HG03196 (cell line): ENCODE results near the gene CANT1.

Experiments
- ATAC-seq: cut with Tn5 transposase; IDR thresholded peaks from one replicate; pipeline ENCODE4 v1.9.1; 2021; ENCODE audit not compliant: unreplicated experiment

The CANT1 gene

DNA sequence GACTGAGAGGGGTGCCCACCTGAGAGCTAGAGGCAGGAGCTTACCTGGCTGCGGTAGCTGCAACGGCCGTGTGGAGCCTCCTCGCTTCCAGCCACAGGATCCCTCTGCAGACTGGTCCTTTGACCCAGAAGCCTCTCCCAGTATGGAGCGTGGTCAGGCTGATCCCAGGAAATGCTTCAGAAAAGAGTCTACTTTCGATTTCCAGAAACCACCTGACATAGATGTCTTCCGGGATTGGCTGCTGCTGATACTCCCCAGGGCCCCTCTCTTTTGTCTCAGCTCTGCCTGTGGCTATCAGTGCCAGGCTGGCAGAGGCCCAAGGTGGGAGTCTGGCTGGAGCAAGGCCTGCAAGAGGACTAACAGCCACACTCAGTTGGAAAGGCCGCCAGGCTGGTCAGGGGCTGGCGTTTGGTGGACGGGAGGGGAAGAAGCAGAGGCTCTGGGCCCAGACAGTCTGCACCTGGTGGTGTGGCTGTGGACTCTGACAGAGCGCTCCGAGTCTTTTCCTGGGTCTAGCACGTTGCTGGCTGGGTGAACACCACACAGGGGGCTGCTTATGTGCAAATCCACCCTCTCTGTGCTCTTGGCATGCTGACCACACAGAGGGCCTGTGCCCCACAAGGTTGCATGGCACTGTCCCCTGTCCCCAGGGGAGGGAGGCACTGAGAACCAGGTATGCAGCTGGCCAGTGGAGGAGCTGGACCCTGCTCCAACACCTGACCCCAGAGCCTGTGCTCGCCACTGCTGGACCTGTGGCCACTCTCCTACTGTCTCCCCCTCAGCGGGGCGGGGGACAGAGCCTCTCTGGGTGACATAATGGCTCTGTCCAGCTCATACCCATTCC, 29.6 kb downstream of the CANT1 start, which contains the start of gene LGALS3BP:
LGALS3BP (minus strand) TSS at position 144 of the 844 bp plus-strand sequence. CDS start 2,732 bp downstream, outside the sequence.
- no peak for ATAC-seq

DNA sequence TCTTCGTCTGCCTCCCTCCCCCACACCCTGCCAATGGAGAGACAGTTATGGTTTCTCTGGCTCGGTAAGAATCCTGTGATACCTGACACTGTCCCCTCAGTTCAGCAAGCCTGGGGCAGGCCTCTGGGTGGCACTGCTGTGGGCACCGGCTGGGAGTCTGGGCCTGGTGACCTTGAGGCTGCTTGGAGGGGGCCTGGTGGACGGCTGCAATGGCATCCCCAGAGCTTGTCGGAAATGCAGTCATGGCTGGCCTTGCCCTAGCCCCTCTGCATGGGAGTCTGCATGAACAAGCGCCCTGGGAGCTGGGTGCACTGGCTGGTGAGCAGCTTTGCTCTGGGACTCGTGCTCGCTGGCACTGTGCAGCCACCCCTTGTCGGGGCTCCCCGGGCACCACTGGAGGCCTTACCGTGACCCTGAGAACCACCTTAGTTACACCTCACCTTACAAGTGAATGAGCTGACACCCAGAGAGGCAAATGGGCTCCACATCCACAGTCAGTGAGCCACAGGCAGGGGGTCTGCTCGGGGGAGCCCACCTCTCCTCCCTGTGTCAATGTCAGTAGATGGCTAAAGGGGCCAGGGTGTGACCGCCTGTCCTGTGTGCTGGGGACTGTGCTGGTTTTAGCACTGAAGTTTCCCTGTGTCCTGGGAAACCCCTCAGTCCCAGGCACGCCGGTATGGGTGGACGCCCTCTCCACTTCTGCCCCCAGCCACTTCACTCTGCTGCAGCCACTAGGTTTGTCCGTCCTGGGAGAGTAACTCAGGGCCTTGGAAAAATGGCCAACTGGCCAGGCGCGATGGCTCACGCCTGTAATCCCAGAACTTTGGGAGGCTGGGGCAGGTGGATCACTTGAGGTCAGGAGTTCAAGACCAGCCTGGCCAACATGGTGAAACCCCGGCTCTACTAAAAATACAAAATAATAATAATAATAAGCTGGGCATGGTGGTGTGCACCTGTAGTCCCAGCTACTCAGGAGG, 31.3 kb downstream of the CANT1 start:
- no peak for ATAC-seq

DNA sequence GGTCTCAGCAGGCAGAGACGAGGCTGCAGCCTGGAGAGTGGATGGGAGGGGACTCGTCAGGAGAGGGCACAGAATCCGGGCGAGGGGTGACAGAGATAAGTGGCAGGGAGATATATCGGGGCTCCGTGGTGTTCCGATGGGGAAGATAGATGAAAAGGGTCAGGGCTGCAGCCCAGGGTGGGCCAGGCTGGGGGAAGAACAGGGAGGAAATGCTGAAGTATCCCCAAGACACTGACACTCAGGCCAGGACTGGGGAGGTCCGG, 32.0 kb downstream of the CANT1 start:
- ATAC-seq: no peak

DNA sequence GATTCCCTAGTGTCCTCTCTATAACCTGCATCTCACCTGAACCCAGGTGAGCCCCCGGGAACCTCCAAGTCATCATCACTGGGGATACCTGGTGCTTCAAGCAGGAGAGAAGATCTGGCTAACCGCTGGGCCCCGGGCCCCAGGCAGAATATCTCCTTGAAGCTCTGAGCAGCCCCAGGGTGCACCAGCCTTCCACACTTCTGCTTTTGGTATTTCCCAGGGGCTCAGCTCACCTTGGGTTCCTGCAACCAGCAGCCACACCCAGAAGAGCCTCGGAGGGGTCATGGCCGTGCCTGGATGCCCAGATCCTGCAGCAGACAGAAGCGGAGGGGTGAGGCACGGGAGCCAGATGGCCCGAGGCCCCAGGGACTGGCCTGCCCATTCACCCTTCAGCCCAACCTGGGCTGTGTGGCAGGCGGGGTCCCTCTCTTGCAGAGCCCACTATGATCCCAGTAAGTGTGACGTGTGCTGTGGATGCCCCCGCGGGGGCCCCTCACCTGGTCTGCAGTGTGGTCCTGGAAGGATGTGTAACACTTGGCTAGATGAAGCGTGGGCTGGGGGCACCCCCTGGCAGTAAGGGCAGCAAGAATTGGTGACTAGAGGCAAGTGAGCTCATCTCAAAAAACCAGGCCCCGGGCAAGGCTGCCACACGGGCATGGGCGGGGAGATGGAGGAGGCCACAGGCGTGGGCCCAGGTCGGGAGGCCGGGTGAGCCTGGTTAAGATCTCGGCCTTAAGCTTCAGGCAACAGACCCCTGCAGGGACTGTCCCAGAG, 32.5 kb downstream of the CANT1 start:
- ATAC-seq: no peak

DNA sequence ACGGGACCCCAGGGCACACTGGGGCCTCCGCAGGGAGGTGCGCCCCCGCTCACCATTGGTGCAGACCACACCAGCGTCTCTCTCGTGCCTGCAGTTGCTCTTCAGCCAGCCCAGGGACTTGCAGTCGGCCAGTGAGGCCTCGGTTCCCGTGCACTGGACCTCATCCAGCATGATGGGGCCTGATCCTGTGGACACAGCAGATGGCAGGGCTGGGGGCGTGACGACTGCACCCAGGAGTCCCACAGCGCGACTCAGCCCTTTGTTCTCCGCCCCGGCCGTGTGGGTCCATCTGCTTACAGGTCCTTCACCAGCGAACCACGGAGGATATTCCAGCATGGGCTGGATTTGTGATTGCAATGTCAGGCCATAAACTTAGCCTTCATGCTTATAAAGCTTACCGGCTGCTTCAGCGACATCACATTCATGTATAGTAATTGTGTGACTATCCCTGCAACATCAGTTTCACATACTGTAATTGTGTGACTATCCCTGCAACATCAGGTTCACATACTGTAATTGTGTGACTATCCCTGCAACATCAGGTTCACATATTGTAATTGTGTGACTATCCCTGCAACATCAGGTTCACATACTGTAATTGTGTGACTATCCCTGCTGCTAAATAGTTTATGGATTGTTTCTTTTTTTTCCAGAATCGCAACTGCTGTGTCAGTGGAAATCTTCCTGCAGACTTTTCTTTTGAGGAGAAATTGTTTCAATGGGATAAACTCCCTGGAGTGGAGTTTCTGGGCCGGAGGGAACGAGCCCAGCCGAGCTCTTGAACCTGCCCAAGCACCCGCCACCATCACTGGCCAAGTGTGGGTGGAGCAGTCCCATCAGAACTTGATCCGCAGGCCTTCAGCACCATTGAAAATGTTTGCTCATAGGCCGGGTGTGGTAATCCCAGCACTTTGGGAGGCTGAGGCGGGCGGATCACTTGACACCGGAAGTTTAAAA, 34.7 kb downstream of the CANT1 start:
- ATAC-seq: no peak

DNA sequence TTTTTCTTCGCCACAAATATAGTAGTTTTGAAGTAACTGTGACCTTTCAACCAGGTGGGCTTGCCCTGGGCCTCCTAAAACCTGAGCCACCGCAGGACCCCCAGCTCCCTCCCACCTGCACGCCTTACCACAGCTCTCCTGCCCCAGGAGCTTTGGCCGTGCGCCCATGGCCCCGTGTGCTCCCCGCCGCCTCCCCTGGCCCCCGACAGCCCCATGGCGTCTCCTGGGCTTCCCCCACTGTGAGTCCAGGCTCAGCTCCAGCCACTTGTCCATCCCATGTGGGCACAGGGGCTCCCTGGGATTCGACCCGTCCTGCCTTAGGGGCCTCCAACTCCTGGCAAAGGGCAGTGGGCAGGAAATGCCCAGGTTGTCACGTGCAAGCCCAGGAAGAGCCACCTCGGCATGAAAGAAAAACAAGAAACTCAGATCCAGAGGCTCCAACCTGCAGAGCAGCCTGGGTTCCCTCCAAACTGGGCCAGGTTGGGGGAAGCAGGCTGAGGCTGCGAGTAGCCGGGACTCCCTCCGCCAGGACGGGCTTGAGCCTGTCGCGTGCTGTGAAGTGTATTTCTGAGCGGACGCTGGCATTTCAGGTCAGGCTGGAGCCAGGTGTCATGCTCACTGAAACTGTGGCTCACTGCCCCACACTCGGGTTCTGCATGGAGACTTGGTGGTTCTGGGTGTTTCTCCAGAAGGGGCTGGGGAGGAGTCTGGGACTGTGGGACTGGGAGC, 35.6 kb downstream of the CANT1 start:
- ATAC-seq: no peak

DNA sequence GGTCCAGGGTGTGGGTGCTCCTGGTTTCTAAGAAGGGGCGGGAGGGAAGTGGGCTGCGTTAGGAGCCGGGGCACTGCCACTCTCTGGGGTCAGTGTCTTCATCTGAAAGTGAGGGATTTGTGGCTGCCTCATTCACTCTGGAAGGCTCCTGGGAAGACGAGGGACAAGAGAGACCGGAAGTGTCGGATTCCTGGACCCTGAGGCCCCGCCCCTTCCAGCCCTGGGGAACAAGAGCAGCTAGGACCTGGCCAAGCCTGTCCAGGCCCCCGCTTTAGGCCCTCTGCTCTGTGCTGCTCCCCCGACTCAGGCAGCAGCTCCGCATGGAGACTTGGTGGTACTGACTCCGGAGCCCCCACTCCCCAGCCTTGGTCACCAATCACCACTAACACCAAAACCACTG, 36.4 kb downstream of the CANT1 start:
- ATAC-seq: no peak

DNA sequence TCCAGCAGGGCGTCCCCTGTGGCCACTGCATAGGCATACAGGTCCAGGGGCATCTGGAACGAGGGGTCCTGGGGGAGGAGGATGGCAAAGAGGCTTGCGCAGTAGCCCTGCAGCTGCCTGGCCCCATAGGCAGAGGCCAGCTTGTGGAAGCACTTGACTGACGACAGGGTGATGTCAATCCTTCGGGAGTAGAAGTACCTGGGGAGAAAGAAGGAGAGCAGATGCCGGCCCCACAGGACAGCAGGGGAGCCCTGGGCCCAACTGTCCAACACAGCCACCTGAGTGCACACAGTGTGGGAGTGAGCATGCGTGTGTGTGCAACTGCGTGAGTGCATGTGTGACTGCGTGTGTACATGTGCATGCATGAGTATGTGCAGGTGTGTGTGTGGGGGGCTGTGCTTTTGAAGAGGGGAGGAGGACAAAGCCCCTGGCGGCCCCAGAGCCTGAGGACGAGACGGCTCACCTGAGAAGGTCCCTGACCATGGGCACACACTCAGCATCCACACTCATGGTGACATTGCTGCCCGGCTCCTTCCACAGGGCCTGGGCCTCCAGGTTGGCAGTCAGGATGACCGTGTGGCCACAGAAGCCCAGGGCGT, 37.0 kb downstream of the CANT1 start:
- ATAC-seq: no peak

DNA sequence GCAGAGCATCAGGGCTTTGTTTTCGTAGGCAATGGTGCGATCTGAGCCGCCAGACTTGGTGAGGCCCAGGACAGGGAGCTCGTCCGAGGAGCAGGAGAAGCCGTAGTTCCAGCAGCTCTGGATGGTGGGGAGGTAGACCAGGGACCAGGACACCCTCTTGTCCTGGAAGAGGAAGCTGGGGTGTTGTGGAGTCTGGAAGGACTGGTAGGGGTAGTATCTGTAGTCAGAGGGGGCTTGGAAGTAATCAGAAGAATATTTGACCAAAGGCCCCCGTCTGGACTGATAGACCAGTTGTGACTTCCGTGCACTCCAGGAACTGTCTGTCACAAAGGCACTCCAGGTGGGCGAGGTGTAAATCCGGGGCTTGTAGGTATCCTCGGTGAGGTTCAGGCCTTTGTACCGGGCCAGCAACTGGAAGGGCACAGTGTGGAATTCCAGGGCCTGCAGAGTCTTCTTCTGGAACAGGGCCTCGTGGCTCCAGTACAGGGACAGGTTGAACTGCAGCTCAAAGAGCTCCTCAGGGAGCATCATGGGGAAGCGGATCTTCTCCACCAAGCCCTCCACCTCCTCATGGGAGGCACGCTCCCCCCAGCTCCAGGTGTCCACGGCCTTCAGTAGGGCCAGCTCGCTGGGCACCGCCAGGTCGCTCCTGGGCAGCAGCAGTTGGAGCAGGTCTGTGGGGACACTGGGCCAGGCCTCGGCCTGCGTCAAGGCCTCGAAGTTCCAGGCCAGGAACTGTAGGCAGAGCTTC, 37.6 kb downstream of the CANT1 start:
- ATAC-seq: no peak

DNA sequence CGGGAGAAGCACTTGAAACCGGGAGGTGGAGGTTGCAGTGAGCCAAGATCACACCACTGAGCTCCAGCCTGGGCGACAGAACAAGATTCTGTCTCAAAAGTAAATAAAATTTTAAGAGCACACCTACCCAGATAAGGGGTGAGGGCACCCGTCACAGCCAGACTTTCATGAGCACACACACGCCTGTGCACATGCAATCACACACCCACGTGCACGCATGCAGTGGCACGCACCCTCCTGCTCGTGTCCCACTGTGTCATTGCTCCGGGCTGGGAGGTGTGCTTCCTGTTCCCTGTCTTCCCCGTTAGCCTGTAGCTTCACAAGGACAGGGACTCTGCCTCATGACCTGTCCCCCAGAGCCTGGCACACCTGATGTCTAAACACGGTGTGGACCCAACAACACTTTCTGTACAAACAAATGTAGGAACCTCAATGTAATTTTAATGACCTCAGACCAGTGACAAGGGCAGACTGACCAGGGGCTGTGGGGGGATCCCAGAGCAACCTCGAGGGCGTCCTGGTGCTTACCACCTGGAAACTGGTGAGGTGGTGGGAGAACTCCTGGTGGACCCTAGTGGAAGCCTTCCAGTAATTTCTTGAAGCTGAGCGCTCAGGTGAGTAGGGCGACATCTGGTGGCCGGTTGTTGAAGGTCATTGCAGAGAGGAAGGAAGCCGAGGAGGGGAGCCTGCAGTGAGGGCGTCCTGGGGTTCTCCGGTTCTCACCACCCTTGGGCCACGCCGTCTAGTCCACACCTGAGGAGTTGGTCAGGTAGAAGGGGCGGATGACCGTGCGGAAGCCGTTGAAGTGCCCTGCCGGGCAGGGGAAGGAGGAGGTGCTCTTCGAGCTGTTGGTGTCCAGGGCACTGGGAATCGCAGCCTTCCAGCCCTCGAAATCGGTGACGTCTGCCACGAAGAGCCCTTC, 38.5 kb downstream of the CANT1 start:
- no peak for ATAC-seq

DNA sequence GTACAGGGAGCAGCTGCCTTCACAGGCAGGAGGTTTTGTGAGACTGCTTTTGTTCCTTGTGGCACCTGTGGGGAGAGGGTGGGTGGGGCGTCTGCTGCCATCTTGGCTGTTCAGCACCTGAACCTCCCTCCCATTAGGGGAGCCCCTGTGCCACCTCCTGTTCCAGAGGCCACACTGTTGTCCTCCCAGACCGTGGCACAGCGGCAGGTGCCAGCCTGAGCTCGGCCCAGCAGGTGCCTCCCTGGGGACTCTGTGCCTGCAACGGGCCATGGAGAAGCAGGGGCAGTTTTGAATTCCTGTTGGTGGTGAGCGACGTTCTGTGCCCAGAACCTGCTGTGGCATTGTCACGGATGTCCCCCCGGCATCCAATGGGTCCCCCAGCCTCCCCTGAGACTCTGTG, 39.7 kb downstream of the CANT1 start:
- ATAC-seq: no peak

DNA sequence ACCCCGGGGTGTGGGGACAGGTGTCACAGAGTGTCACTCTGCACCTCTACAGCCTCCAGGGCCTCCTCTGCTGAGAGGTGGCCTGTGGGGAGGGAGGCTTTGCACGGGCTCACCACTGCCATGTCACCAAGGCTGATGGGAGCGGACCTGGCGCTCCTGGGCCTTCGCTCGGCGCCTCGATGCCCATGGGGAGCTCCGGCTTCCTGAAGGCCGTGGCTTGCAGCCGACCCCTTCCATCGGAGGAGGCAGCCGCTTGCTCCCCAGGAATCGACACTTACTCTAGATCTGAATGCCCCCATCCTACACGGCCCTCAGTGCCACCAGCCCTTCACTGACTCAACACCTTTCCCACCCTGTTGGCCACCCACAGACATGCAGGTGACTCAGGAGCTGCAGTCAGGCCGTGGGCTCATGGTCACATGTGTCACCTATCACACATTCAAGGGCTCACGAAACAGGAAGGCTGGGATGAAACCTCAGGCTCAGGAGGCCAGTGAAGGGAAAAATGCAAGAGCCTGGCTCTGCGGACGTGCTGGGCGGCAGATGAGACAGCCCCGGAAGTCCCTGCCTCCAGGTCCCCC, 41.7 kb downstream of the CANT1 start:
- ATAC-seq: no peak

DNA sequence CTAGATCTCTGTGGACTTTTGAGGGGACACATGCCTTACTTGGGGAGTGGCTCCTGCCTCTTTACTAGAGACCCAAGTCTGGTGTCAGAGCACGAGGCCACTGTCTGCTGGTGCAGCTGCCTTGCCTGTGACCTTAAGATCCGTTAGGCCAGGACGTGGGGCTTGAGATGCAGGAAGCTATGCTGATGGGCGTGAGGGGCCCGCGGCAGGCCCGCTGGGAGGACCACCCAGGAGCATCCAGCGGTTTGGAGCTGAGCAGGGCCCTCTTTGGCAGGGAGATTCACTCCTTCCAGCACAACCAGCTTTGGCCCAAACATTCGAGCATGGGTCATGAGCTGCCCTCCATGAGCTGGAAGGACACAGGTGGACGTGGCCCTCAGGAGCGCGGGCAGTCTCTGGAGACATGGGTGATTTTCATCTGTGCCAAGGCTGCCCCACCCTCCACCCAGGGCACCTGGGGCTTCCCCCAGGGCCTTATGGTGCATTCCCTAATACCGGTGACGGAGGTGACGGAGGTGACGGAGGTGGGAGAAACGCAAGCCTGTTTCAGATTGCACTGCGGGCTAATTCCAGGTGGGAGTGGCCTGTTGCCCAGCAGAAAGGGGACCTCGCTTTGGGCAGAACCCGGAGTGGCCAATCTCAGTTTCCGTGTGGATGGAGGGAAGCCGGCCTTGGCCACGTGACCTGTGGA, 42.5 kb downstream of the CANT1 start:
- no peak for ATAC-seq

DNA sequence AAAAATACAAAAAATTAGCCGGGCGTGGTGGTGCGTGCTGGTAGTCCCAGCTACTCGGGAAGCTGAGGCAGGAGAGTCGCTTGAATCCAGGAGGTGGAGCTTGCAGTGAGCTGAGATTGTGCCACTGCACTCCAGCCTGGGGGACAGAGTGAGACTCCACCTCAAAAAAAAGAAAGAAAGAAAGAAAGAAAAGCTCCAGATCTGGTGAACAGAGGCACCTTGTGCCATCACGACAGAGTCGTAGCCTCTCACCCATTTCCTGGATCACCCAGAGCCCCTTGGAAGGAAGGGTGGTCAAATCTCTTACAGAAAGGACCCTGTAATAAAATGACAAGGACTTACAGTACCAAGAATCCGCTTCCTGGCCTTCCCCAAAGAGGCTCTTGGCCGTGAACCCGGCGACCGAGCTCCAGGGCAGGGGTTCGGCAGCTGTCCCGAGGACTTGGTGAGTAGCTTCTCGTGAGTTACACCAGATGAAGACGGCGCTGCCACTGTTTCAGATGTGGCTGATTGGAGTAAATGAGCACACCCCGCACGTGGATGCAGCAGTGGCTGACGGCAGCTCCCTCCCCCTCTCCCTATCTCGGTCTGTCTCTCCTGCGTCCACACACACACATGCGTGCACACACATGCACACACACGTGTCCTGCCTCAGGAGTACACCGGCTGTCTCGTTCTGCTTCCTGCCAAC, 43.3 kb downstream of the CANT1 start:
- no peak for ATAC-seq

DNA sequence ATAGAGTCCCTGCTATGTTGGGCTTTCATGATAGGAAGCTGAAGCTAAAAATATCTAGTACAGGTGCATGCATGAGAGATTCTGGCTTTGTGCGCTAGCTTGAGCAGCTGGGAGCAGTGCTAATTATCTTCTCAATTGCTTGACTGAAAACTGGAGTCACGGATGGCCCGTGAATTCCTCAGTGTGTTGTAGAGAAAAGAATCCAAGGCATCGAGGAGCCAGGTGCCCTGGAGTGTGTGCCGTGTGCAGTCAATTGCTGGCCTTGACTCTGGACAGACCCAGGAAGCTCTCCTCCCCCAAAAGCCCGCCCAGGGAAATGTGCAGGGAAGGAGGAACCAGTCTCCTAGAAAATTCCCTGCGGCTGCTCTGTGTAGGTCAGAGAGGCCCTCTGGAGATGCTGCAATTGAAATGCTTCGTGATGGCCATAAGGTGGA, 44.1 kb downstream of the CANT1 start:
- ATAC-seq: no peak

DNA sequence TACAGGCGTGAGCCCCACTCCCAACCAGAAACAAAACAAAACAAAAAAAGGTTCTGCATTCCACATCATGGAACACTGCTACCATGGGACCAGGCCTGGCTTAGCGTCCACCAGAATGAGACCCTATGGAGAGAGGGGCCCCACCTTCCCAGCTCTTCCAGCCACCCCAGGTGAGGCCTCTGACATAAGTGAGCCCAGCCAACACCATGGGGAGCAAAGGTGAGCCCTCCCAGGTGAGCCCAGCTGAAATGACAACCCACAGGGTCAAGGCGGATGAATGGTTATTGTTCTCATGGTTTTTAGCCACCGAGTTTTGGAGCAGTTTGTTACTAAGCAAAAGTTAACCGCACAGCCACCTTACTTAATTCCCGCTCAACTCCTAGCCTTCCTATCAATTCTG, 46.2 kb downstream of the CANT1 start:
- no peak for ATAC-seq
